H1 (cell line): Measurements from ENCODE around the gene CSRP1. TPM values are rescaled to one million over a fixed set of nuclear protein-coding genes. Genes with fewer than 3 reads are reported as not detected.

ENCODE experiments used
- ATF2 ChIP-seq: IDR thresholded peaks from 2 replicates; pipeline ENCODE4 v1.6.1; 2012; ENCODE audit warnings: low read length, inconsistent platforms
- BCL11A ChIP-seq, 2 experiments: IDR thresholded peaks; one replicate each; pipeline ENCODE4 v1.6.1; 2011; ENCODE audit warnings: low read depth in 2 of 2, low read length in 2 of 2, mild to moderate bottlenecking in 2 of 2
- CEBPB ChIP-seq: IDR thresholded peaks from 2 replicates; pipeline ENCODE4 v1.6.1; 2012; ENCODE audit warnings: low read depth, low read length
- CREB1 ChIP-seq: IDR thresholded peaks from 2 replicates; pipeline ENCODE4 v1.6.1; 2012; ENCODE audit warnings: inconsistent platforms
- CTCF ChIP-seq, 3 experiments: IDR thresholded peaks; 1 replicate in 2 of 3; 2 replicates in 1 of 3; pipeline versions ENCODE4 v1.5.1 to v1.6.1; 2011; ENCODE audit warnings: low read length in 3 of 3, mild to moderate bottlenecking in 3 of 3, inconsistent platforms in 2 of 3, low read depth in 1 of 3, moderate library complexity in 1 of 3; ENCODE audit not compliant: insufficient read depth in 1 of 3; ENCODE audit errors: control extremely low read depth in 1 of 3
- EP300 ChIP-seq, 2 experiments: IDR thresholded peaks; 1 replicate in 1 of 2; 2 replicates in 1 of 2; pipeline ENCODE4 v1.6.1; 2011 to 2012; ENCODE audit warnings: low read depth in 2 of 2, low read length in 2 of 2, mild to moderate bottlenecking in 2 of 2, borderline replicate concordance in 1 of 2, inconsistent platforms in 1 of 2, moderate library complexity in 1 of 2
- HDAC6 ChIP-seq: IDR thresholded peaks from one replicate; pipeline ENCODE4 v1.7.1; 2012; ENCODE audit warnings: low read depth, mild to moderate bottlenecking, inconsistent platforms, low read length, moderate library complexity
- JUN ChIP-seq: IDR thresholded peaks from 2 replicates; pipeline ENCODE4 v1.6.1; 2011; ENCODE audit warnings: low read depth, mild to moderate bottlenecking, improper control_type of control experiment, low read length
- KDM1A ChIP-seq: fragments of 200-600, 300-600 bp; sonication (generic); IDR thresholded peaks from 2 replicates; pipeline ENCODE4 v1.7.1; 2016; ENCODE audit warnings: mild to moderate bottlenecking, low read length, borderline replicate concordance
- KDM5A ChIP-seq: fragments of 200-600 bp; IDR thresholded peaks from 2 replicates; pipeline ENCODE4 v1.7.1; 2012; ENCODE audit warnings: mild to moderate bottlenecking, low read length, inconsistent platforms, mixed read lengths
- NRF1 ChIP-seq: IDR thresholded peaks from 2 replicates; pipeline ENCODE4 v1.6.1; 2011; ENCODE audit warnings: mild to moderate bottlenecking, low read depth, low read length, improper control_type of control experiment
- POLR2AphosphoS5 ChIP-seq: IDR thresholded peaks from 2 replicates; pipeline ENCODE4 v1.6.1; 2011; ENCODE audit warnings: low read depth, low read length
- POU5F1 ChIP-seq: IDR thresholded peaks from 2 replicates; pipeline ENCODE4 v1.6.1; 2011; ENCODE audit warnings: low read depth, mild to moderate bottlenecking, low read length, moderate library complexity
- SIN3A ChIP-seq, 2 experiments: IDR thresholded peaks in 1 of 2; conservative IDR thresholded peaks in 1 of 2; 2 replicates each; pipeline ENCODE4 v1.6.1; 2011 to 2012; ENCODE audit warnings: low read length in 2 of 2, improper control_type of control experiment in 1 of 2, low read depth in 1 of 2, mild to moderate bottlenecking in 1 of 2
- SIRT6 ChIP-seq: IDR thresholded peaks from one replicate; pipeline ENCODE4 v1.7.1; 2012; ENCODE audit warnings: low read length, inconsistent platforms
- SP4 ChIP-seq: IDR thresholded peaks from 2 replicates; pipeline ENCODE4 v1.6.1; 2012; ENCODE audit warnings: low read length, inconsistent platforms
- TAF1 ChIP-seq: IDR thresholded peaks from 2 replicates; pipeline ENCODE4 v1.6.1; 2011; ENCODE audit warnings: mild to moderate bottlenecking, low read depth, low read length
- TAF7 ChIP-seq: optimal IDR thresholded peaks from 2 replicates; pipeline ENCODE3; 2011; ENCODE audit warnings: low read depth, mild to moderate bottlenecking, inconsistent platforms, low read length, moderate library complexity, borderline replicate concordance
- TEAD4 ChIP-seq: IDR thresholded peaks from 2 replicates; pipeline ENCODE4 v1.6.1; 2012; ENCODE audit warnings: low read depth, low read length, inconsistent platforms, mixed read lengths
- polyA plus RNA-seq, 7 experiments: library from polyadenylated mRNA; depleted of rRNA in 3 of 7; stranded (reverse) in 5 of 7; unstranded in 2 of 7; fragments of >200 nt in 5 of 7; fragments of 200-250 nt in 2 of 7; gene quantifications; 1 replicate in 5 of 7; 2 replicates in 1 of 7; 4 replicates in 1 of 7; pipeline versions ENCODE4 v1.2.1 to v1.2.3, GENCODE V29; 2011 to 2013; ENCODE audit warnings: missing spikeins in 2 of 7, mixed read lengths in 2 of 7
- total RNA-seq: library from RNA; stranded (reverse); fragmentation: NEBNext Ultra II Directional; extraction: Animal tissue kit (Norgen Biotek cat#: 25700); gene quantifications from 2 replicates; pipeline ENCODE4 v1.2.1, GENCODE V29; 2021
- TF ChIP-seq, protein P1 (sequence below): IDR thresholded peaks from 2 replicates; pipeline ENCODE4 v1.6.1; 2012; ENCODE audit warnings: inconsistent platforms

CSRP1 gene
- total and polyA plus RNA-seq, 2 of the 8 experiments (the other 6 are each of a cell fraction or from before 2014, with no cell fraction given), result 14.2 to 22.3 TPM

GRCh38 chr1:201506557-201507359, at the start of gene CSRP1 (continued):
- TF ChIP-seq, protein P1, sequence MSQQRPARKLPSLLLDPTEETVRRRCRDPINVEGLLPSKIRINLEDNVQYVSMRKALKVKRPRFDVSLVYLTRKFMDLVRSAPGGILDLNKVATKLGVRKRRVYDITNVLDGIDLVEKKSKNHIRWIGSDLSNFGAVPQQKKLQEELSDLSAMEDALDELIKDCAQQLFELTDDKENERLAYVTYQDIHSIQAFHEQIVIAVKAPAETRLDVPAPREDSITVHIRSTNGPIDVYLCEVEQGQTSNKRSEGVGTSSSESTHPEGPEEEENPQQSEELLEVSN, result peak; percentile 65
- TF ChIP-seq BCL11A (IDR thresholded peaks at IDR 0.05; ENCODE audit: low read depth in 2 of 2, low read length in 2 of 2) (no peak), KDM1A (no peak), HDAC6 (no peak), SP4 (no peak), JUN (no peak), TAF7 (no peak), POLR2AphosphoS5 (0 out of 2 replicates have a peak, but pooled peaks have one; percentile 27), KDM5A (no peak), CTCF (IDR thresholded peaks at IDR 0.05; ENCODE audit: control extremely low read depth in 1 of 3, insufficient read depth in 1 of 3, low read depth in 1 of 3, low read length in 3 of 3) (peak in 1 of 3 experiments; percentile 8; a peak in 1 of 4 replicates), CEBPB (no peak), POU5F1 (no peak), TAF1 (no peak), ATF2 (no peak), SIN3A (conservative IDR thresholded peaks at IDR 0.05 in 1 of 2, IDR thresholded peaks at IDR 0.05 in 1 of 2; ENCODE audit: low read depth in 1 of 2, low read length in 2 of 2) (0 out of 4 replicates have a peak, but pooled peaks of 1 of the 2 experiments have one; percentile 34), EP300 (IDR thresholded peaks at IDR 0.05; ENCODE audit: borderline replicate concordance in 1 of 2, low read depth in 2 of 2, low read length in 2 of 2) (no peak), SIRT6 (no peak), NRF1 (no peak), TEAD4 (no peak), CREB1 (no peak)
